Smooth muscle cell (in vitro differentiated cells): ENCODE data around the gene TCF7L2. TPM values are rescaled to one million over a fixed set of nuclear protein-coding genes. Genes with fewer than 3 reads are reported as not detected.
A peak's percentile ranks its signal among the peaks of the same experiment; 100 is the strongest.

Source experiments
- DNase-seq: peaks from one replicate; lab custom pipeline; 2025; ENCODE audit not compliant: unreplicated experiment; lab: John Stamatoyannopoulos, UW
- H2AFZ ChIP-seq: fragments of 200-600 bp; sonication (generic); 2 replicates; pipeline ENCODE4 v1.6.0; 2016; ENCODE audit warnings: antibody characterized with exemption, low read depth, mild to moderate bottlenecking
- H3F3A ChIP-seq: fragments of 200-600 bp; sonication (generic); 2 replicates; pipeline ENCODE4 v1.6.0; 2017; ENCODE audit warnings: antibody characterized with exemption, low read depth
- H3K27ac ChIP-seq: fragments of 200-600 bp; sonication (generic); 2 replicates; pipeline ENCODE4 v1.5.1; 2016; ENCODE audit warnings: low read depth, mild to moderate bottlenecking
- H3K27me3 ChIP-seq: fragments of 200-600 bp; sonication (generic); 2 replicates; pipeline ENCODE4 v1.6.1; 2016; ENCODE audit warnings: low read depth, mild to moderate bottlenecking
- H3K36me3 ChIP-seq: fragments of 200-600 bp; sonication (generic); 2 replicates; pipeline ENCODE4 v1.5.1; 2016; ENCODE audit warnings: low read depth
- H3K4me1 ChIP-seq: fragments of 200-600 bp; sonication (generic); 2 replicates; pipeline ENCODE4 v1.5.1; 2016; ENCODE audit warnings: low read depth
- H3K4me2 ChIP-seq: fragments of 200-600 bp; sonication (generic); 2 replicates; pipeline ENCODE4 v1.6.0; 2016; ENCODE audit warnings: mild to moderate bottlenecking
- H3K4me3 ChIP-seq: fragments of 200-600 bp; sonication (generic); 2 replicates; pipeline ENCODE4 v1.5.1; 2016; ENCODE audit warnings: mild to moderate bottlenecking
- H3K79me2 ChIP-seq: fragments of 200-600 bp; sonication (generic); 2 replicates; pipeline ENCODE4 v1.6.0; 2016; ENCODE audit warnings: low read depth, mild to moderate bottlenecking
- H3K9ac ChIP-seq: fragments of 200-600 bp; sonication (generic); 2 replicates; pipeline ENCODE4 v1.6.0; 2016; ENCODE audit warnings: low read depth
- H3K9me3 ChIP-seq: fragments of 200-600 bp; sonication (generic); replicated peaks from 2 replicates; pipeline ENCODE4 v1.5.1; 2016; ENCODE audit warnings: low read depth
- H4K20me1 ChIP-seq: fragments of 200-600 bp; sonication (generic); 2 replicates; pipeline ENCODE4 v1.6.0; 2016; ENCODE audit warnings: low read depth
- CTCF ChIP-seq: fragments of 200-600 bp; sonication (generic); IDR thresholded peaks from 2 replicates; pipeline ENCODE4 v1.5.1; 2017; ENCODE audit warnings: borderline replicate concordance, mild to moderate bottlenecking, antibody characterized with exemption; ENCODE audit not compliant: insufficient read depth, poor library complexity, severe bottlenecking
- WGBS: methylation state at CpG from one replicate; pipeline ENCODE4 v1.1.7; 2016; ENCODE audit warnings: low lambda C conversion rate; 5-methylcytosine and 5-hydroxymethylcytosine counted together
- polyA plus RNA-seq: library from polyadenylated mRNA; unstranded; fragments of >200 nt; fragmentation: Nextera tagmentation; extraction: Ambion mirVana; gene quantifications from 2 replicates; pipeline ENCODE4 v1.2.1, GENCODE V29; 2016
- total RNA-seq: library from RNA; depleted of rRNA; stranded (reverse); fragments of >200 nt; gene quantifications from 2 replicates; pipeline ENCODE4 v1.2.3, GENCODE V29; 2014

Gene TCF7L2
- total and polyA plus RNA-seq, 2 experiments from 2014 or later = 14.6 to 17.7 TPM

DNA sequence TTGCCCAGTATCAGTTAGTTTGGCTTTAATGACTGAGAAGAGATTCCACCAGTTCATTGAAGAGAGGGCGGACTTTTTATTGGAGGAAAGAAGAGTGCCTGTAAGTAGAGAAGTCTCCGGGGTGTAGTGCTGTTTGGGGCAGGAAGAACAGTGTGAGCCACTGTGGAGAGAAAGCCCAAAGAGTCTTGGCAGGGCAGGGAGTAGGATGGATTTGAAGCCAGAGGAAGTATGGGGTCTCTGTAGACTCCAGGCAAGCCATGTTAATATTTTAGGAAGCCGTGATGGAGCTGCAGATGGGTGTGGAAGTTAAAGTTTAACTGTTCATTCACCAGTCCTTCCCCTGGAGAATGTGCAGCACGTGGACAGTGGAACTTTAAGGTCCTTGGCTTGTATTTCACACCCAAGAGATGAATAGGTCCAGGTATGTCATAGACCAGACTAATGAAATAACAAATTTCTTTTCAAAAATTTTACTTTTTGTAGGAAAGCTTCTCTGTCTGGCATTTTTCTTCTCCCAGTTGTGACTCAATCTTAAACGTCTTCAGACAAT is 54.1 kb downstream of the TCF7L2 start:
- peaks cover 100% of the 10 kb centered on the region for H4K20me1 ChIP-seq
- peaks cover 90% of the 10 kb centered on the region for H3K79me2 ChIP-seq
- H3K4me3 ChIP-seq = no peak overlapping the region
- H3K9ac ChIP-seq = no peak overlapping the region
- WGBS = 80% methylated on average over 5 of the region's 5 CpGs
- H3K9me3 ChIP-seq = no peaks in the 10 kb centered on the region
- no peak overlapping the region for H3K4me2 ChIP-seq
- H2AFZ ChIP-seq = no peak overlapping the region
- peaks cover 3% of the 10 kb centered on the region for H3F3A ChIP-seq
- no peak overlapping the region for H3K27ac ChIP-seq
- TF ChIP-seq CTCF = no peak
- H3K27me3 ChIP-seq = no peaks in the 10 kb centered on the region
- no peak for DNase-seq
- H3K4me1 ChIP-seq = peaks cover 16% of the 10 kb centered on the region
- H3K36me3 ChIP-seq = no peaks in the 10 kb centered on the region

DNA sequence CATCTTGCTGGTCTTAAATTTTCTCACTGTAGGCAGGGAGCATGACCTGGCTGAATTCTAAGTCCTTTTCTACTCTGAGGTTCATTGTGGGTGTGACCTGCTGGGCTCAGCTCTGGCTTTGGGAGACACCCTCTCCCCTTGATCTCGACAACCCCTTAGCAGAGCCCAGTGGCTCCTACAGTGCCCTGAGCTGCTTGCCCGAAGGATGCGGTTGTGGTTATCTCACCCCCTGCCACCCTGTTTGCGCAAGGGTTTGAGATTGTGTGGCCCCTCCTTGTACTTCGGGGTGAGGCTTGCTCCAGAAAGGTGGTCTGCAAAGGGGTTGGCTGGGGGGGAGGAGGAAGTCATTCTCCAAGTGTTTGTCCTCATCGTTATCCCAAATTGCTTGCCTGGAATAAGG is 55.3 kb downstream of the TCF7L2 start:
- Histone ChIP-seq H3K27ac (no peak overlapping the region), H4K20me1 (peaks cover 100% of the 10 kb centered on the region), H3K36me3 (no peaks in the 10 kb centered on the region), H3K4me2 (no peak overlapping the region), H3K4me3 (no peak overlapping the region), H3K9ac (no peak overlapping the region), H3K27me3 (no peaks in the 10 kb centered on the region), H3K9me3 (no peaks in the 10 kb centered on the region), H3K4me1 (peaks cover 10% of the 10 kb centered on the region), H2AFZ (no peak overlapping the region), H3F3A (peaks cover 3% of the 10 kb centered on the region), H3K79me2 (peaks cover 89% of the 10 kb centered on the region)
- TF ChIP-seq CTCF = no peak
- 94% methylated on average over 6 of the region's 6 CpGs for WGBS
- no peak for DNase-seq

DNA sequence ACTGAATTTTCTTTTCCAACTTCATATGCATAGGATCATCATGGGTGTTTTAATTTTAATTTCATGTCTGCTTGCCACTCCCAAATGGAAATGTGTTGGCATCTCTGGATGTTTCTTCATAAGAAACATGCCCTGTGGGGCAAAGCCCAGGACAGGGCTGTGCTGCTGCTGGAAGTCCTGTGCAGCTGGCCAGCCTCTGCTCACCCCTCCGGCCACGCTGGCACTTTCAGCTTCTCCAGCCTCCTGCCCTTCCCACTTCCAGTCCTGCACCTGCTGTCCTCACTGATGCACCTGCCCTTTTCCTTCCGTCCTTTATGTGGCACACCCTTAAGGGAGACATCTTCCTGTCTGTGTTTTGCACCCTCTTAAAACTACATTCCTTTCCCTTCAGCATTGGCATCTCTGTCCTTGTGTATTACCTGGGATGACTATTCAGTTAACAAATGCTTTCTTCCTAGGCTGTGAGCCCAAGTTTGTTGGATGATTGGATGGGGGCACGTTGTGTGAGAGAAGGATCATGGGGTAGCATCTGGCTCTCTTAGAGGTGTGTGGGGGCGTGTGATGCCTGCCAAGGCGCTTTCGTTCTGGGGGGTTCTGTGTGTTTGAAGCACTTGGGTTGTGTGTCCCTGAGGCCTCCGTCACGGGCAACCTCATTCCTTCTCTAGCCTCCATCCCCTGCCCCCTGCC is 56.8 kb downstream of the TCF7L2 start:
- Histone ChIP-seq H3F3A (peaks cover 3% of the 10 kb centered on the region), H3K36me3 (no peaks in the 10 kb centered on the region), H3K9me3 (no peaks in the 10 kb centered on the region), H3K4me1 (no peaks in the 10 kb centered on the region), H3K9ac (no peak overlapping the region), H4K20me1 (peaks cover 100% of the 10 kb centered on the region), H3K27ac (no peak overlapping the region), H3K27me3 (no peaks in the 10 kb centered on the region), H3K4me2 (no peak overlapping the region), H3K79me2 (peaks cover 91% of the 10 kb centered on the region), H3K4me3 (no peak overlapping the region), H2AFZ (no peak overlapping the region)
- no peak for DNase-seq
- 84% methylated on average over 9 of the region's 9 CpGs for WGBS
- no peak for TF ChIP-seq CTCF

GRCh38 chr10:113007343-113007771 is 57.3 kb downstream of the TCF7L2 start:
- Histone ChIP-seq H4K20me1 (peaks cover 100% of the 10 kb centered on the region), H3K9ac (no peak overlapping the region), H3K27ac (no peak overlapping the region), H3K4me2 (peak overlapping the region; percentile 1), H3K79me2 (peaks cover 91% of the 10 kb centered on the region), H3K4me1 (no peaks in the 10 kb centered on the region), H3F3A (no peaks in the 10 kb centered on the region), H3K36me3 (no peaks in the 10 kb centered on the region), H3K27me3 (no peaks in the 10 kb centered on the region), H3K4me3 (no peak overlapping the region), H3K9me3 (no peaks in the 10 kb centered on the region), H2AFZ (no peak overlapping the region)
- 46% methylated on average over 4 of the region's 4 CpGs for WGBS
- TF ChIP-seq CTCF = no peak
- DNase-seq = no peak
